Epithelial cell of esophagus (primary cell): ENCODE measurements around the gene PTPRK.

Experiments used
- DNase-seq: peaks from one replicate; pipeline ENCODE4 v3.0.0; 2010; ENCODE audit warnings: low read depth
- H3K4me3 ChIP-seq: 2 replicates; pipeline ENCODE4 v1.5.1; 2011; ENCODE audit warnings: mild to moderate bottlenecking, low read length, control low read depth
- CTCF ChIP-seq: IDR thresholded peaks from 2 replicates; pipeline ENCODE4 v1.5.1; 2011; ENCODE audit warnings: low read depth, mild to moderate bottlenecking, low read length, control low read depth, inconsistent platforms; ENCODE audit not compliant: insufficient read depth; ENCODE audit errors: missing control alignments

Gene PTPRK

DNA sequence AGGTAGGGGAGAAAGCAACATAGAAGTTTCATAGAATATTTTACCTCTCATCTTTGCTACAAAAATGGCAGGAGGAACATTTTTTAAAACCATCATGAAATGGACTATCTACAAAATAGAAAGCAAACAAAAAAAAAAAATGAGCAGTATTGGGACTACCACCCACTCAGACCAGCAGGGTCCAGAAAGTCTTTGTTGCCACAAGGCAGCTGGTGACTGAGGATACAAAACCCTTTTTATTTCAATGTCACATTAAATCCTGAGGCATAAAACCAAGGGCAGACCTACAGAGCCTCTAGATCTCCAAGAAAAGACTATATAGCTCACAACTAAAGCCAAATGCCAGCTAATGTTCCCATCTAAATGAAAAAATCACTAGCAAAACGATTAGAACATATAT lies 282.2 kb downstream of the PTPRK start:
- DNase-seq, result no peak
- H3K4me3 ChIP-seq, result no peak overlapping the region
- no peak for TF ChIP-seq CTCF

GRCh38 chr6:128235556-128235955 lies 284.8 kb downstream of the PTPRK start:
- H3K4me3 ChIP-seq, result no peak overlapping the region
- DNase-seq, result peak; percentile 80
- TF ChIP-seq CTCF, result no peak

GRCh38 chr6:128233531-128233930 lies 286.9 kb downstream of the PTPRK start:
- no peak for TF ChIP-seq CTCF
- peak; percentile 43 for DNase-seq
- no peak overlapping the region for H3K4me3 ChIP-seq

- H3K4me3 ChIP-seq, result no peak overlapping the region
- no peak for DNase-seq
- no peak for TF ChIP-seq CTCF
Measured at GRCh38 chr6:128230267-128230989, 290.0 kb downstream of the PTPRK start.

DNA sequence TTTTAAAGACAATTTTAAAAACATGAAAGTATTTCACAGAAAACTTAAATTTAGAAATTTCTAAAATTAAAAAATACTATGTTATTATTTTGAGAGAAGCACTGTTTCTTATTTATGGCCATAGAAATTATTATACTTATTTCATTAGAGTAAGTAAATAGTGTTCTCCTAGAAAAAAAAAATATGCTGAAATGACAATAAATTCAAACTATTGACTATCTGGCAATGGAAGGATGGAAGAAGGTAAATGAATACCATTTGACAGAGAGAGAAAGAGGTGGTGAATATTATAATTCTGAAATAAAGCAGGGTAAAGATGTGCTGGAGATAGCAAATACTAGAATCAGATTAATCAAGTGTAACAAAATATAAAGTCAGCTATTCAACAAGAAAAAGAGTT lies 294.8 kb downstream of the PTPRK start:
- no peak for DNase-seq
- no peak for TF ChIP-seq CTCF
- no peak overlapping the region for H3K4me3 ChIP-seq

- no peak for TF ChIP-seq CTCF
- no peak overlapping the region for H3K4me3 ChIP-seq
- DNase-seq, result peak; percentile 56
Measured at GRCh38 chr6:128216917-128217316, 303.5 kb downstream of the PTPRK start.

- no peak for TF ChIP-seq CTCF
- DNase-seq, result peak; percentile 77
- no peak overlapping the region for H3K4me3 ChIP-seq
Measured at GRCh38 chr6:128209771-128210170, 310.6 kb downstream of the PTPRK start.
